ENCODE results near the gene WAPL.
"Not testable (repeated sequence)": the region's sequence is repeated elsewhere in the genome, so short reads cannot be mapped to it uniquely, and the experiment has no call there.

The WAPL gene

GRCh38 chr10:86521678-86522509, at the start of gene WAPL:
Gene WAPL (minus strand): TSS chr10:86521792. CDS start chr10:86518069, 3,723 bp downstream.
- peak; percentile 48 for TF ChIP-seq POLR2A (IDR thresholded peaks at IDR 0.05; ENCODE audit: low read depth, low read length)
- DNase-seq (ENCODE audit: insufficient read length, low spot score) (peak; percentile 98), FAIRE-seq (peak; percentile 20)

GRCh38 chr10:86569335-86569734, 47.7 kb upstream of the WAPL start:
- FAIRE-seq, result no peak
- no peak for DNase-seq (ENCODE audit: insufficient read length, low spot score)
- no peak for TF ChIP-seq POLR2A (IDR thresholded peaks at IDR 0.05; ENCODE audit: low read depth, low read length)

- FAIRE-seq; DNase-seq (ENCODE audit: insufficient read length, low spot score): not testable (repeated sequence)
These were observed 44.9 kb upstream of the WAPL start for GRCh38 chr10:86566518-86566917.

GRCh38 chr10:86563338-86563737, 41.7 kb upstream of the WAPL start:
- FAIRE-seq, result not testable (repeated sequence)

GRCh38 chr10:86558695-86559094, 37.1 kb upstream of the WAPL start:
- not testable (repeated sequence) for DNase-seq (ENCODE audit: insufficient read length, low spot score); FAIRE-seq

More at GRCh38 chr10:86563338-86563737, 41.7 kb upstream of the WAPL start:
- not testable (repeated sequence) for DNase-seq (ENCODE audit: insufficient read length, low spot score)

- no peak for FAIRE-seq
- no peak for TF ChIP-seq POLR2A (IDR thresholded peaks at IDR 0.05; ENCODE audit: low read depth, low read length)
- DNase-seq (ENCODE audit: insufficient read length, low spot score), result no peak
These were observed 35.5 kb upstream of the WAPL start for GRCh38 chr10:86556933-86557649.

GRCh38 chr10:86556532-86556931, 34.9 kb upstream of the WAPL start:
- TF ChIP-seq POLR2A (IDR thresholded peaks at IDR 0.05; ENCODE audit: low read depth, low read length), result no peak
- no peak for FAIRE-seq
- no peak for DNase-seq (ENCODE audit: insufficient read length, low spot score)

GRCh38 chr10:86553639-86554038, 32.0 kb upstream of the WAPL start:
- no peak for TF ChIP-seq POLR2A (IDR thresholded peaks at IDR 0.05; ENCODE audit: low read depth, low read length)
- DNase-seq (ENCODE audit: insufficient read length, low spot score), result no peak
- FAIRE-seq, result no peak

- no peak for DNase-seq (ENCODE audit: insufficient read length, low spot score)
- TF ChIP-seq POLR2A (IDR thresholded peaks at IDR 0.05; ENCODE audit: low read depth, low read length), result no peak
- FAIRE-seq, result no peak
These were observed 31.6 kb upstream of the WAPL start for GRCh38 chr10:86553213-86553612.

GRCh38 chr10:86547296-86547695, 25.7 kb upstream of the WAPL start:
- DNase-seq (ENCODE audit: insufficient read length, low spot score) (no peak), FAIRE-seq (no peak)
- no peak for TF ChIP-seq POLR2A (IDR thresholded peaks at IDR 0.05; ENCODE audit: low read depth, low read length)

- DNase-seq (ENCODE audit: insufficient read length, low spot score) (no peak), FAIRE-seq (no peak)
- TF ChIP-seq POLR2A (IDR thresholded peaks at IDR 0.05; ENCODE audit: low read depth, low read length), result no peak
These were observed 23.5 kb upstream of the WAPL start for GRCh38 chr10:86545101-86545500.

- FAIRE-seq (no peak), DNase-seq (ENCODE audit: insufficient read length, low spot score) (no peak)
- TF ChIP-seq POLR2A (IDR thresholded peaks at IDR 0.05; ENCODE audit: low read depth, low read length), result no peak
These were observed 18.4 kb upstream of the WAPL start for GRCh38 chr10:86540016-86540415.

GRCh38 chr10:86538547-86538946, 17.0 kb upstream of the WAPL start:
- no peak for DNase-seq (ENCODE audit: insufficient read length, low spot score)
- FAIRE-seq, result no peak
- TF ChIP-seq POLR2A (IDR thresholded peaks at IDR 0.05; ENCODE audit: low read depth, low read length), result no peak

- FAIRE-seq; DNase-seq (ENCODE audit: insufficient read length, low spot score): not testable (repeated sequence)
These were observed 16.4 kb upstream of the WAPL start for GRCh38 chr10:86538040-86538439.

GRCh38 chr10:86536294-86536861, 14.8 kb upstream of the WAPL start:
- TF ChIP-seq POLR2A (IDR thresholded peaks at IDR 0.05; ENCODE audit: low read depth, low read length), result no peak
- FAIRE-seq (no peak), DNase-seq (ENCODE audit: insufficient read length, low spot score) (no peak)
